Loucy (cell line): Measurements from ENCODE around the gene ABCA5.

Experiments used
- H2AFZ ChIP-seq: fragments of 200-600 bp; sonication (generic); 2 replicates; pipeline ENCODE4 v1.6.0; 2016; ENCODE audit warnings: antibody characterized with exemption, mild to moderate bottlenecking, low read length, moderate library complexity
- H3F3A ChIP-seq: fragments of 200-600 bp; 2 replicates; pipeline ENCODE4 v1.6.0; 2016; ENCODE audit warnings: antibody characterized with exemption, low read depth, mild to moderate bottlenecking
- H3K27me3 ChIP-seq: fragments of 200-600 bp; sonication (generic); 2 replicates; pipeline ENCODE4 v1.6.1; 2014; ENCODE audit warnings: low read length, mild to moderate bottlenecking; ENCODE audit not compliant: insufficient read depth, poor library complexity, severe bottlenecking
- H3K36me3 ChIP-seq: fragments of 200-600 bp; sonication (generic); 2 replicates; pipeline ENCODE4 v1.6.1; 2016; ENCODE audit warnings: low read length; ENCODE audit not compliant: insufficient read depth
- H3K4me1 ChIP-seq: fragments of 200-600 bp; sonication (generic); 2 replicates; pipeline ENCODE4 v1.5.1; 2014; ENCODE audit warnings: low read length, mild to moderate bottlenecking; ENCODE audit not compliant: insufficient read depth, poor library complexity, severe bottlenecking
- H3K4me2 ChIP-seq: fragments of 200-600 bp; sonication (generic); 2 replicates; pipeline ENCODE4 v1.6.0; 2014; ENCODE audit warnings: antibody characterized with exemption, low read length, low read depth, mild to moderate bottlenecking; ENCODE audit not compliant: poor library complexity, severe bottlenecking
- H3K4me3 ChIP-seq: fragments of 200-600 bp; sonication (generic); 2 replicates; pipeline ENCODE4 v1.5.1; 2014; ENCODE audit warnings: low read length, mild to moderate bottlenecking, mixed read lengths; ENCODE audit not compliant: poor library complexity, severe bottlenecking
- H3K79me2 ChIP-seq: fragments of 200-600 bp; sonication (generic); 2 replicates; pipeline ENCODE4 v1.6.1; 2014; ENCODE audit warnings: low read length; ENCODE audit not compliant: insufficient read depth
- H3K9ac ChIP-seq: fragments of 200-600 bp; sonication (generic); 2 replicates; pipeline ENCODE4 v1.6.0; 2014; ENCODE audit warnings: mild to moderate bottlenecking, low read depth, low read length, moderate library complexity; ENCODE audit not compliant: poor library complexity, severe bottlenecking
- H3K9me2 ChIP-seq: fragments of 200-600 bp; sonication (generic); replicated peaks from 2 replicates; pipeline ENCODE4 v1.6.1; 2016; ENCODE audit warnings: low read depth, low read length, mixed read lengths
- H3K9me3 ChIP-seq: fragments of 200-600 bp; sonication (generic); 2 replicates; pipeline ENCODE4 v1.6.1; 2014; ENCODE audit warnings: mild to moderate bottlenecking, antibody characterized with exemption, low read length, low read depth; ENCODE audit not compliant: insufficient read depth
- H4K20me1 ChIP-seq: fragments of 200-600 bp; sonication (generic); 2 replicates; pipeline ENCODE4 v1.6.0; 2014; ENCODE audit warnings: antibody characterized with exemption, low read length, mild to moderate bottlenecking; ENCODE audit not compliant: insufficient read depth, poor library complexity, severe bottlenecking
- EZH2phosphoT487 ChIP-seq: fragments of 200-600 bp; IDR thresholded peaks from 2 replicates; pipeline ENCODE4 v1.6.1; 2018; ENCODE audit warnings: antibody characterized with exemption, mild to moderate bottlenecking, moderate library complexity, borderline replicate concordance
- TF ChIP-seq, protein P1 (sequence below): fragments of 200-600 bp; sonication (generic); conservative IDR thresholded peaks from 2 replicates; pipeline ENCODE4 v1.5.1; 2014; ENCODE audit warnings: mild to moderate bottlenecking, antibody characterized with exemption, low read length

ABCA5 gene

DNA sequence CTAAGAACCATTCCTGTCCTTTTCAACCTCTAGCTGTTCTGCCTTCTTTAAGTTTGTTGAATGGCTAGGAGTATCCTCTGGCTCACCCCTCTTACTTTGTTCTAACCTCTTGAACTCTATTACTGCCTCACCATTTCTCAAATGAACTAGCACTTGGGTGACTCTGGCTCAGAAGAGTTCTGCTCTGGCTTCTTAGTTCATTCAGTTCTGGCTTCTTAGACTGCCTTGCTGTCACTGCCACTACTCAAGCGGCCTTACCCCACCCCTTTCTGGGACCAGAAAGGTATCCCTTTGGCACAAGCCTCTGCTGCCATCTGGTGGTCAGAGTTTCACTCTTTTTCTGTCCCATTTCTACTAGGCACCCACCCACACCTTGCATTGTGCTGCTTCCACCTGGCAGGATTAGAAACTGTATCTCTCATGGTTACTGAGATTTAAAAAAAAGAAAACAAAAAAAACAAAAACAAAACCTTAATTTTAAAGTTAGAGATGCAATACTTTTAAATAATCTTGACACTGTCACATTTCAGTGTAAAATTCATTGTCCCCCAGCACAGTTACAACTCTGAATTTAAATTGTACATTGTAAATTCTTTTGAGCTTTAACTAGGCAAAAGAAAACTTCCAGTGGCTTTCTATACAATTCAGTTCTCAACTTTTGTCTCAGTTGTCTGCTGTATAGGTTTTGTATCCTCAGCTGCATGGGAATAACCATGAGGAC, 91.4 kb downstream of the ABCA5 start:
- Histone ChIP-seq H3K79me2 (no peaks in the 10 kb centered on the region), H3K4me2 (no peak overlapping the region), H3K9me2 (no peaks in the 10 kb centered on the region), H2AFZ (no peak overlapping the region), H4K20me1 (no peaks in the 10 kb centered on the region), H3K36me3 (no peaks in the 10 kb centered on the region), H3F3A (no peaks in the 10 kb centered on the region), H3K9ac (no peak overlapping the region), H3K27me3 (no peaks in the 10 kb centered on the region), H3K9me3 (no peaks in the 10 kb centered on the region), H3K4me1 (no peaks in the 10 kb centered on the region), H3K4me3 (no peak overlapping the region)
- no peak for TF ChIP-seq EZH2phosphoT487
- TF ChIP-seq, protein P1, sequence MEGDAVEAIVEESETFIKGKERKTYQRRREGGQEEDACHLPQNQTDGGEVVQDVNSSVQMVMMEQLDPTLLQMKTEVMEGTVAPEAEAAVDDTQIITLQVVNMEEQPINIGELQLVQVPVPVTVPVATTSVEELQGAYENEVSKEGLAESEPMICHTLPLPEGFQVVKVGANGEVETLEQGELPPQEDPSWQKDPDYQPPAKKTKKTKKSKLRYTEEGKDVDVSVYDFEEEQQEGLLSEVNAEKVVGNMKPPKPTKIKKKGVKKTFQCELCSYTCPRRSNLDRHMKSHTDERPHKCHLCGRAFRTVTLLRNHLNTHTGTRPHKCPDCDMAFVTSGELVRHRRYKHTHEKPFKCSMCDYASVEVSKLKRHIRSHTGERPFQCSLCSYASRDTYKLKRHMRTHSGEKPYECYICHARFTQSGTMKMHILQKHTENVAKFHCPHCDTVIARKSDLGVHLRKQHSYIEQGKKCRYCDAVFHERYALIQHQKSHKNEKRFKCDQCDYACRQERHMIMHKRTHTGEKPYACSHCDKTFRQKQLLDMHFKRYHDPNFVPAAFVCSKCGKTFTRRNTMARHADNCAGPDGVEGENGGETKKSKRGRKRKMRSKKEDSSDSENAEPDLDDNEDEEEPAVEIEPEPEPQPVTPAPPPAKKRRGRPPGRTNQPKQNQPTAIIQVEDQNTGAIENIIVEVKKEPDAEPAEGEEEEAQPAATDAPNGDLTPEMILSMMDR: peak; percentile 90

DNA sequence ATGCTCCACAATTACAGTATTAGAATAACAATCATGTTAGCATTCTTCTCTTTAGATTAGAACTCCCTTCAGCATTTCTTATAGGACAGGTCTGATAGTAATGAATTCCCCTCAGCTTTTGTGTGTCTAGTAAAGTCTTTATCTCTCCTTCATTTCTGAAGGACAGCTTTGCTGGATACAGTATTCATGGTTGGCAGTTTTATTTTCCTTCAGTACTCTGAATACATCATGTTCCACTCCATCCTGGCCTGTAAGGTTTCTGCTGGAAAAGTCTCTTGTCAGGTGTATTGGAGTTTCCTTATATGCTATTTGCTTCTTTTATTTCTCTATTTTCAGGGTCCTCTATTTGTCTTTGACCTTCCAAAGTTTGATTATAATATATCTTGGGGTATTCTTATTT, 94.3 kb downstream of the ABCA5 start:
- Histone ChIP-seq H3K79me2 (no peaks in the 10 kb centered on the region), H3K36me3 (no peaks in the 10 kb centered on the region), H3K4me1 (no peaks in the 10 kb centered on the region), H2AFZ (no peak overlapping the region), H4K20me1 (no peaks in the 10 kb centered on the region), H3K9me3 (no peaks in the 10 kb centered on the region), H3F3A (no peaks in the 10 kb centered on the region), H3K4me2 (no peak overlapping the region), H3K9ac (no peak overlapping the region), H3K4me3 (no peak overlapping the region), H3K27me3 (no peaks in the 10 kb centered on the region), H3K9me2 (no peaks in the 10 kb centered on the region)
- TF ChIP-seq, protein P1: no peak
- TF ChIP-seq EZH2phosphoT487: no peak

DNA sequence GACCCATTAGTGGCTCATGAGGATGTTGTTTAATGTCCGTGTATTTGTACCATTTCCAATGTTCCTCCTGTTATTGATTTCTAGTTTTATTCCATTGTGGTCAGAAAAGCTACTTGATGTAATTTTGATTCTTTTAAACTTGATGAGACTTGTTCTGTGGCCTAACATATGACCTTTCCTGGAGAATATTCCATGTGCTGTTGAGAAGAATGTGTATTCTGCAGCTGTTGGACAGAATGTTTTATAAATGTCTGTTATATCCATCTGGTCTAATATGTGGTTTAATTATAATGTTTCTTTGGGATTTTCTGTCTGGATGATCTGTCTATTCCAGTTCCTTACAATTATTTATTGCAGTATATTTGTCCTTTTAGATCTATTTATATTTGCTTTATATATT, 95.4 kb downstream of the ABCA5 start:
- H4K20me1 ChIP-seq: no peaks in the 10 kb centered on the region
- H3K36me3 ChIP-seq: no peaks in the 10 kb centered on the region
- H3K4me2 ChIP-seq: no peak overlapping the region
- H3K4me1 ChIP-seq: no peaks in the 10 kb centered on the region
- H2AFZ ChIP-seq: no peak overlapping the region
- H3F3A ChIP-seq: no peaks in the 10 kb centered on the region
- H3K9ac ChIP-seq: no peak overlapping the region
- no peak overlapping the region for H3K4me3 ChIP-seq
- H3K27me3 ChIP-seq: no peaks in the 10 kb centered on the region
- no peaks in the 10 kb centered on the region for H3K9me2 ChIP-seq
- no peaks in the 10 kb centered on the region for H3K9me3 ChIP-seq
- TF ChIP-seq, protein P1: no peak
- TF ChIP-seq EZH2phosphoT487: no peak
- no peaks in the 10 kb centered on the region for H3K79me2 ChIP-seq
